ENCODE results near the gene PUM1.

Gene PUM1

GRCh38 chr1:30927448-30927847 lies 138.1 kb downstream of the PUM1 start:
- no peak for TF ChIP-seq CTCF (conservative IDR thresholded peaks at IDR 0.05; ENCODE audit: low read length)
- H3K4me3 ChIP-seq (ENCODE audit: low read length) = no peak overlapping the region

GRCh38 chr1:30923597-30923996 lies 141.9 kb downstream of the PUM1 start:
- TF ChIP-seq CTCF (conservative IDR thresholded peaks at IDR 0.05; ENCODE audit: low read length) = no peak
- peak; percentile 34 for DNase-seq (ENCODE audit: low read depth)
- no peak overlapping the region for H3K4me3 ChIP-seq (ENCODE audit: low read length)

More at GRCh38 chr1:30927448-30927847, 138.1 kb downstream of the PUM1 start:
- DNase-seq (ENCODE audit: low read depth) = no peak

GRCh38 chr1:30920827-30921226 lies 144.7 kb downstream of the PUM1 start:
- no peak for TF ChIP-seq CTCF (conservative IDR thresholded peaks at IDR 0.05; ENCODE audit: low read length)
- peak; percentile 29 for DNase-seq (ENCODE audit: low read depth)
- no peak overlapping the region for H3K4me3 ChIP-seq (ENCODE audit: low read length)

GRCh38 chr1:30919025-30919881 lies 146.3 kb downstream of the PUM1 start:
- no peak overlapping the region for H3K4me3 ChIP-seq (ENCODE audit: low read length)
- DNase-seq (ENCODE audit: low read depth) = peak; percentile 62
- TF ChIP-seq CTCF (conservative IDR thresholded peaks at IDR 0.05; ENCODE audit: low read length) = no peak; the same call in 1 of the 2 replicates

- no peak overlapping the region for H3K4me3 ChIP-seq (ENCODE audit: low read length)
- TF ChIP-seq CTCF (conservative IDR thresholded peaks at IDR 0.05; ENCODE audit: low read length) = no peak
- no peak for DNase-seq (ENCODE audit: low read depth)
These were observed 149.2 kb downstream of the PUM1 start for GRCh38 chr1:30916296-30916695.

- H3K4me3 ChIP-seq (ENCODE audit: low read length) = no peak overlapping the region
- no peak for TF ChIP-seq CTCF (conservative IDR thresholded peaks at IDR 0.05; ENCODE audit: low read length)
- DNase-seq (ENCODE audit: low read depth) = no peak
These were observed 149.9 kb downstream of the PUM1 start for GRCh38 chr1:30915491-30916230.
